Measurements from ENCODE around the gene FMN2. TPM values are rescaled to one million over a fixed set of nuclear protein-coding genes. Genes with fewer than 3 reads are reported as not detected.

Gene FMN2
- total and polyA plus RNA-seq, 4 donors, result 0.14 to 2.7 (median 1.2) TPM

- Histone ChIP-seq H3K9me3 (ENCODE audit: control insufficient read depth in 4 of 4, insufficient read depth in 3 of 4, low read length in 3 of 4) (no peaks in the 10 kb centered on the region), H3K9ac (ENCODE audit: insufficient read depth in 1 of 2, low read length in 2 of 2) (no peak overlapping the region), H3K27me3 (ENCODE audit: control insufficient read depth in 3 of 3, insufficient read depth in 3 of 3, low read length in 2 of 3) (no peaks in the 10 kb centered on the region), H3K4me1 (ENCODE audit: control insufficient read depth in 5 of 5, insufficient read depth in 5 of 5, low read length in 5 of 5) (peaks cover 0 to 5% (median 0%) of the 10 kb centered on the region in 5 donors), H3K4me3 (no peak overlapping the region), H3K36me3 (ENCODE audit: control insufficient read depth in 4 of 4, insufficient read depth in 4 of 4, low read length in 4 of 4) (no peaks in the 10 kb centered on the region), H3K27ac (ENCODE audit: low read depth in 1 of 2, low read length in 1 of 2) (no peak overlapping the region)
- WGBS, 2 donors, result 90 to 93% methylated on average over 8 of the region's 8 CpGs
- TF ChIP-seq CTCF (IDR thresholded peaks at IDR 0.05; ENCODE audit: control extremely low read depth, extremely low read depth), result no peak
- ATAC-seq (ENCODE audit: insufficient read depth, low FRiP score), result no peak
- DNase-seq, result no peak
These were observed 406.7 kb downstream of the FMN2 start for GRCh38 chr1:240498335-240498734.

DNA sequence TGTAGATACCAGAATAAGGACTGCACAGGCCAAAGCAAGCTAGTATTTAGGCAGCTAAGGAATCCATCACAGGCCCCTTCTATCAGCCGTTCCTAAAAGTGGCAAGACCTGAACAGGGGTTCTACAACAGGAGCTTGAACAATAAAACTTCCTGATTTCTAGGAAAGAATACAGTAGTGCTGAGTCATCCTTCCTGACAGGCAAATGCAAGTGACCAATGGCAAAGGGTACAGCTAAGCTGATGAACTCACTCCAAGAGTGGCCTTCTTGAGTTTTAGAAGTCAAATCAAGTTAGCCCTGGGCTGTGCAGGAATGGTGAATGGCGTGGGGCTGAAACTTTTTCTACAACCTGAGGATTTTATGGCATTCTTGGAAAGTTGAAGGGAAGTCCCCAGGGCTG is 407.3 kb downstream of the FMN2 start:
- TF ChIP-seq CTCF (IDR thresholded peaks at IDR 0.05; ENCODE audit: control extremely low read depth, extremely low read depth), result no peak
- ATAC-seq (ENCODE audit: insufficient read depth, low FRiP score) (no peak), DNase-seq (no peak)
- Histone ChIP-seq H3K4me1 (ENCODE audit: control insufficient read depth in 5 of 5, insufficient read depth in 5 of 5, low read length in 5 of 5) (peaks cover 0 to 5% (median 0%) of the 10 kb centered on the region in 5 donors), H3K36me3 (ENCODE audit: control insufficient read depth in 4 of 4, insufficient read depth in 4 of 4, low read length in 4 of 4) (no peaks in the 10 kb centered on the region), H3K27ac (ENCODE audit: low read depth in 1 of 2, low read length in 1 of 2) (no peak overlapping the region), H3K9me3 (ENCODE audit: control insufficient read depth in 4 of 4, insufficient read depth in 3 of 4, low read length in 3 of 4) (no peaks in the 10 kb centered on the region), H3K4me3 (no peak overlapping the region), H3K9ac (ENCODE audit: insufficient read depth in 1 of 2, low read length in 2 of 2) (no peak overlapping the region), H3K27me3 (ENCODE audit: control insufficient read depth in 3 of 3, insufficient read depth in 3 of 3, low read length in 2 of 3) (no peaks in the 10 kb centered on the region)
- WGBS, 2 donors, result 52% methylated on average over 2 of the region's 2 CpGs

DNA sequence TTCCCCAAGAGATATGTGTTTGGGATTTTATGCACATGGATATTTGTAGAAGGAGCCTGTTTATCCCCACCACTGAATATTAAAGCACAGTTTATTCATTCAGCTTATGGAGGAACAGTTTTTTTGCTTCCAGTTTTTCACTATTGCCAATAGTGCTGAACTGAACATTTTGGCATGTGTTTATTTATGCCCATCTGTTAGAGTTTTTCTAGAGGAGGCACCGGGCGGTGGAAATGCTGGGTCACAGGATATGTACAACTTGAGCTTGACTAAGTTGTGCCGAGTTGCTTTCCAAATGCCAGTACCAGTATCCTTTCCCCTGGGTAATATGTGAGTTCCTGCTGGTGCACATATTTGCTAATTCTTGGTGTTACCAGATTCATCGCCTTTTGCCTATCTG is 409.0 kb downstream of the FMN2 start:
- WGBS, 2 donors, result 86 to 87% methylated on average over 4 of the region's 4 CpGs
- ATAC-seq (ENCODE audit: insufficient read depth, low FRiP score) (no peak), DNase-seq (no peak)
- H3K9ac ChIP-seq (ENCODE audit: insufficient read depth in 1 of 2, low read length in 2 of 2), result no peak overlapping the region
- no peak for TF ChIP-seq CTCF (IDR thresholded peaks at IDR 0.05; ENCODE audit: control extremely low read depth, extremely low read depth)
- no peaks in the 10 kb centered on the region for H3K36me3 ChIP-seq (ENCODE audit: control insufficient read depth in 4 of 4, insufficient read depth in 4 of 4, low read length in 4 of 4)
- H3K27me3 ChIP-seq (ENCODE audit: control insufficient read depth in 3 of 3, insufficient read depth in 3 of 3, low read length in 2 of 3), result no peaks in the 10 kb centered on the region
- peaks cover 0 to 5% (median 0%) of the 10 kb centered on the region in 5 donors for H3K4me1 ChIP-seq (ENCODE audit: control insufficient read depth in 5 of 5, insufficient read depth in 5 of 5, low read length in 5 of 5)
- H3K4me3 ChIP-seq, result no peak overlapping the region
- H3K27ac ChIP-seq (ENCODE audit: low read depth in 1 of 2, low read length in 1 of 2), result no peak overlapping the region
- no peaks in the 10 kb centered on the region for H3K9me3 ChIP-seq (ENCODE audit: control insufficient read depth in 4 of 4, insufficient read depth in 3 of 4, low read length in 3 of 4)

- 55 to 64% methylated on average over 2 of the region's 2 CpGs for WGBS, 2 donors
- no peak for TF ChIP-seq CTCF (IDR thresholded peaks at IDR 0.05; ENCODE audit: control extremely low read depth, extremely low read depth)
- no peak for DNase-seq
- no peak overlapping the region for H3K9ac ChIP-seq (ENCODE audit: insufficient read depth in 1 of 2, low read length in 2 of 2)
- H3K4me1 ChIP-seq (ENCODE audit: control insufficient read depth in 5 of 5, insufficient read depth in 5 of 5, low read length in 5 of 5), result peaks cover 0 to 5% (median 0%) of the 10 kb centered on the region in 5 donors
- H3K36me3 ChIP-seq (ENCODE audit: control insufficient read depth in 4 of 4, insufficient read depth in 4 of 4, low read length in 4 of 4), result no peaks in the 10 kb centered on the region
- no peak for ATAC-seq (ENCODE audit: insufficient read depth, low FRiP score)
- H3K4me3 ChIP-seq, result no peak overlapping the region
- H3K27me3 ChIP-seq (ENCODE audit: control insufficient read depth in 3 of 3, insufficient read depth in 3 of 3, low read length in 2 of 3), result no peaks in the 10 kb centered on the region
- no peak overlapping the region for H3K27ac ChIP-seq (ENCODE audit: low read depth in 1 of 2, low read length in 1 of 2)
- no peaks in the 10 kb centered on the region for H3K9me3 ChIP-seq (ENCODE audit: control insufficient read depth in 4 of 4, insufficient read depth in 3 of 4, low read length in 3 of 4)
These were observed 409.4 kb downstream of the FMN2 start for GRCh38 chr1:240501115-240501514.
